ENCODE data around the gene MARCHF6. TPM values are rescaled to one million over a fixed set of nuclear protein-coding genes. Genes with fewer than 3 reads are reported as not detected.

MARCHF6 gene
- total and polyA plus RNA-seq, 2 of the 8 experiments (the other 6 are each of a cell fraction or from before 2014, with no cell fraction given), result 93.1 to 118 TPM

DNA sequence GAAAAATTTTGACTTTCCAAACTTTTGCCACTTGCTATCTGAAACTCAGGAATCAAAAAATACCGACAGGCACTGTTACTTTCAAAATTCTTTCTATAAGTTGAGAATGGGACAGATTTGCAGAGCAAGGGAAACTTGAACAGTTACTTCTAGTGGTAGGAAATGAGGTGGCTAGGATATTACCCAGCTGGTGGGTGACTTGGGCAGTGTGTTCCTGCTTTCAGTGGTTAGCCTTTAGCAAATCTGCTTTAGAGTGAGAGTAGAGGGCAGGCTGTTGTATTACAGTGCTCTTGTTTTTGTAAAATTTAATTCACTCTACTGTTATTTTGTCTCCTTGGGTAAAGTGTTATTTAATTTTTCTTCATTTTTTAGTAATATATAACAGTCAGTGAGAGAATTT lies 48.0 kb downstream of the MARCHF6 start:
- Histone ChIP-seq H3K4me2 (ENCODE audit: insufficient read depth in 1 of 2, low read depth in 2 of 2, low read length in 2 of 2) (no peak overlapping the region), H3K27ac (ENCODE audit: low read depth, low read length) (no peak overlapping the region), H3K56ac (replicated peaks; ENCODE audit: insufficient read length, low read depth, low read length) (no peak overlapping the region), H3K79me1 (ENCODE audit: low read depth, low read length) (no peaks in the 10 kb centered on the region), H3K18ac (ENCODE audit: extremely low read depth, low read length) (no peak overlapping the region), H2AK5ac (ENCODE audit: low read depth, low read length) (no peak overlapping the region), H3K4ac (replicated peaks; ENCODE audit: insufficient read length, low read depth, low read length) (no peak overlapping the region), H3K23me2 (ENCODE audit: low read depth, low read length) (no peaks in the 10 kb centered on the region), H3K9me3 (ENCODE audit: insufficient read depth in 2 of 2, low read depth in 1 of 2, low read length in 1 of 2) (no peaks in the 10 kb centered on the region), H3K36me3 (ENCODE audit: control insufficient read depth in 2 of 4, insufficient read depth in 4 of 4, low read length in 3 of 4) (peaks cover 7 to 55% (median 25%) of the 10 kb centered on the region in 4 experiments), H4K5ac (ENCODE audit: insufficient read length, low read depth, low read length) (no peak overlapping the region), H3K27me3 (replicated peaks in 1 of 4; ENCODE audit: control insufficient read depth in 3 of 4, extremely low read depth in 1 of 4, insufficient read depth in 3 of 4, low read length in 3 of 4) (no peaks in the 10 kb centered on the region), H3K4me3 (ENCODE audit: extremely low read depth in 1 of 4, insufficient read depth in 2 of 4, low read depth in 3 of 4, low read length in 4 of 4) (no peak overlapping the region), H3K4me1 (replicated peaks in 1 of 4; ENCODE audit: control insufficient read depth in 3 of 4, insufficient read depth in 4 of 4, low read length in 3 of 4) (no peaks in the 10 kb centered on the region), H2BK15ac (ENCODE audit: low read length) (no peak overlapping the region), H4K91ac (replicated peaks; ENCODE audit: insufficient read length, low read length) (no peak overlapping the region), H2AFZ (ENCODE audit: low read length) (no peak overlapping the region), H2BK12ac (ENCODE audit: low read depth, low read length) (no peak overlapping the region), H2BK20ac (ENCODE audit: low read length) (no peak overlapping the region), H3K79me2 (ENCODE audit: control insufficient read depth in 1 of 2, insufficient read depth in 2 of 2, low read length in 2 of 2) (no peaks in the 10 kb centered on the region), H2BK120ac (replicated peaks; ENCODE audit: low read depth, low read length) (no peak overlapping the region), H4K20me1 (replicated peaks in 1 of 2; ENCODE audit: control insufficient read depth in 1 of 2, insufficient read depth in 2 of 2, low read length in 2 of 2) (peaks cover 0 to 2% of the 10 kb centered on the region in 2 experiments), H3K14ac (ENCODE audit: insufficient read length) (no peak overlapping the region), H3K23ac (ENCODE audit: insufficient read length) (no peak overlapping the region), H2BK5ac (ENCODE audit: low read depth, low read length) (no peak overlapping the region), H3K9ac (replicated peaks in 1 of 4; ENCODE audit: extremely low read depth in 1 of 4, low read depth in 3 of 4, low read length in 3 of 4) (no peak overlapping the region), H4K8ac (ENCODE audit: extremely low read depth, insufficient read depth, low read length) (no peak overlapping the region)
- DNase-seq (ENCODE audit: low read depth in 1 of 2, low spot score in 2 of 2) (no peak), FAIRE-seq (no peak)
- WGBS, 2 experiments (ENCODE audit: extremely low coverage in 1 of 2, insufficient coverage in 1 of 2, insufficient read length in 1 of 2, insufficient replicate concordance in 2 of 2, low coverage in 1 of 2, low lambda C conversion rate in 2 of 2, missing lambda C conversion rate in 1 of 2), result 97% methylated on average over 1 of the region's 1 CpG; no CpG with 5 or more reads in 1 of the 2 experiments
- TF ChIP-seq KDM4A (IDR thresholded peaks at IDR 0.05; ENCODE audit: low read depth, low read length, severe bottlenecking) (no peak), RAD21 (IDR thresholded peaks at IDR 0.05 in 1 of 2, conservative IDR thresholded peaks at IDR 0.05 in 1 of 2; ENCODE audit: low read depth in 2 of 2, low read length in 2 of 2) (no peak), RNF2 (IDR thresholded peaks at IDR 0.05; ENCODE audit: borderline replicate concordance, low read depth, low read length, missing control alignments, poor library complexity, severe bottlenecking) (no peak)
- ChIA-PET POLR2A (ENCODE audit: partially characterized antibody) (no interaction called here), CTCF (ENCODE audit: partially characterized antibody) (no interaction called here)

Data from H1 (cell line).